Breast epithelium (tissue), 3 donors: ENCODE data around the gene PNPLA5.

Experiments used
- POLR2A ChIP-seq: fragments of 450-650 bp; IDR thresholded peaks from one replicate; pipeline ENCODE4 v1.6.1; 2016; ENCODE audit warnings: antibody characterized with exemption, mild to moderate bottlenecking, moderate library complexity
- TF ChIP-seq, protein P1 (sequence below), 3 donors: fragments of 450-650 bp; IDR thresholded peaks; one replicate each; pipeline ENCODE4 v1.5.1; 2016 to 2017; ENCODE audit warnings: antibody characterized with exemption in 3 of 3, mild to moderate bottlenecking in 3 of 3, moderate library complexity in 3 of 3

- TF ChIP-seq POLR2A: no peak
- TF ChIP-seq, protein P1, sequence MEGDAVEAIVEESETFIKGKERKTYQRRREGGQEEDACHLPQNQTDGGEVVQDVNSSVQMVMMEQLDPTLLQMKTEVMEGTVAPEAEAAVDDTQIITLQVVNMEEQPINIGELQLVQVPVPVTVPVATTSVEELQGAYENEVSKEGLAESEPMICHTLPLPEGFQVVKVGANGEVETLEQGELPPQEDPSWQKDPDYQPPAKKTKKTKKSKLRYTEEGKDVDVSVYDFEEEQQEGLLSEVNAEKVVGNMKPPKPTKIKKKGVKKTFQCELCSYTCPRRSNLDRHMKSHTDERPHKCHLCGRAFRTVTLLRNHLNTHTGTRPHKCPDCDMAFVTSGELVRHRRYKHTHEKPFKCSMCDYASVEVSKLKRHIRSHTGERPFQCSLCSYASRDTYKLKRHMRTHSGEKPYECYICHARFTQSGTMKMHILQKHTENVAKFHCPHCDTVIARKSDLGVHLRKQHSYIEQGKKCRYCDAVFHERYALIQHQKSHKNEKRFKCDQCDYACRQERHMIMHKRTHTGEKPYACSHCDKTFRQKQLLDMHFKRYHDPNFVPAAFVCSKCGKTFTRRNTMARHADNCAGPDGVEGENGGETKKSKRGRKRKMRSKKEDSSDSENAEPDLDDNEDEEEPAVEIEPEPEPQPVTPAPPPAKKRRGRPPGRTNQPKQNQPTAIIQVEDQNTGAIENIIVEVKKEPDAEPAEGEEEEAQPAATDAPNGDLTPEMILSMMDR (IDR thresholded peaks at IDR 0.05): no peak
Observed at GRCh38 chr22:43885786-43886185, 6.0 kb downstream of the PNPLA5 start.
